Smooth muscle cell of bladder (primary cell): Measurements from ENCODE around the gene SOX2. TPM values are rescaled to one million over a fixed set of nuclear protein-coding genes. Genes with fewer than 3 reads are reported as not detected.

Experiments used
- total RNA-seq: library from RNA; depleted of rRNA; stranded (reverse); fragments of >200 nt; gene quantifications from 2 replicates; pipeline ENCODE4 v1.2.3, GENCODE V29; 2014

Gene SOX2
- total RNA-seq = not detected in 2 replicates

DNA sequence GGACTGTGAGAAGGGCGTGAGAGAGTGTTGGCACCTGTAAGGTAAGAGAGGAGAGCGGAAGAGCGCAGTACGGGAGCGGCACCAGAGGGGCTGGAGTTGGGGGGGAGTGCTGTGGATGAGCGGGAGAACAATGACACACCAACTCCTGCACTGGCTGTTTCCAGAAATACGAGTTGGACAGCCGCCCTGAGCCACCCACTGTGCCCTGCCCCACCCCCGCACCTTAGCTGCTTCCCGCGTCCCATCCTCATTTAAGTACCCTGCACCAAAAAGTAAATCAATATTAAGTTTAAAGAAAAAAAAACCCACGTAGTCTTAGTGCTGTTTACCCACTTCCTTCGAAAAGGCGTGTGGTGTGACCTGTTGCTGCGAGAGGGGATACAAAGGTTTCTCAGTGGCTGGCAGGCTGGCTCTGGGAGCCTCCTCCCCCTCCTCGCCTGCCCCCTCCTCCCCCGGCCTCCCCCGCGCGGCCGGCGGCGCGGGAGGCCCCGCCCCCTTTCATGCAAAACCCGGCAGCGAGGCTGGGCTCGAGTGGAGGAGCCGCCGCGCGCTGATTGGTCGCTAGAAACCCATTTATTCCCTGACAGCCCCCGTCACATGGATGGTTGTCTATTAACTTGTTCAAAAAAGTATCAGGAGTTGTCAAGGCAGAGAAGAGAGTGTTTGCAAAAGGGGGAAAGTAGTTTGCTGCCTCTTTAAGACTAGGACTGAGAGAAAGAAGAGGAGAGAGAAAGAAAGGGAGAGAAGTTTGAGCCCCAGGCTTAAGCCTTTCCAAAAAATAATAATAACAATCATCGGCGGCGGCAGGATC, at the start of gene SOX2:
SOX2 (plus strand) TSS at position 601 of the 811 bp plus-strand sequence. CDS start 436 bp downstream, outside the sequence.

